GM12873 (cell line): ENCODE results near the gene POU2F3.

Experiments used
- CTCF ChIP-seq: IDR thresholded peaks from 2 replicates; pipeline ENCODE4 v1.5.1; 2012; ENCODE audit warnings: low read depth, mild to moderate bottlenecking, moderate library complexity, low read length, control low read depth; ENCODE audit not compliant: insufficient read depth; ENCODE audit errors: missing control alignments

The POU2F3 gene

GRCh38 chr11:120249279-120250262, 9.6 kb downstream of the POU2F3 start:
- no peak for TF ChIP-seq CTCF

GRCh38 chr11:120254788-120255518, 15.0 kb downstream of the POU2F3 start:
- no peak for TF ChIP-seq CTCF

GRCh38 chr11:120255519-120255866, 15.6 kb downstream of the POU2F3 start:
- no peak for TF ChIP-seq CTCF

- no peak for TF ChIP-seq CTCF
Observed at GRCh38 chr11:120256178-120256577, 16.2 kb downstream of the POU2F3 start.

- no peak for TF ChIP-seq CTCF
Observed at GRCh38 chr11:120256779-120257178, 16.8 kb downstream of the POU2F3 start.

GRCh38 chr11:120257346-120257745, 17.4 kb downstream of the POU2F3 start:
- TF ChIP-seq CTCF = no peak

GRCh38 chr11:120258661-120259060, 18.7 kb downstream of the POU2F3 start:
- TF ChIP-seq CTCF = peak; percentile 24
